K562 (cell line): ENCODE results near the gene TRPM8. TPM values are rescaled to one million over a fixed set of nuclear protein-coding genes. Genes with fewer than 3 reads are reported as not detected.
A peak's percentile ranks its signal among the peaks of the same experiment; 100 is the strongest.

Experiments
- ATAC-seq: fragments of 200-7000 bp; cut with Tn5 transposase; 3 replicates; pipeline ENCODE4 v1.9.1; 2020; ENCODE audit warnings: moderate library complexity
- BruUV-seq: library from RNA; stranded (reverse); fragments of 400-500 nt; replicated peaks from 2 replicates; lab custom pipeline; 2021; lab: Mats Ljungman, UMichigan
- CTCF ChIA-PET: fragments of 300-600 bp; formaldehyde crosslinking; extraction: SDS; loops from one replicate; lab custom pipeline; 2021; ENCODE audit warnings: low intra/inter-chr PET ratio; lab: Yijun Ruan, JAX
- POLR2A ChIA-PET: fragments of 300-600, 350-650 bp; sonication (Branson Sonifier 250); formaldehyde crosslinking; extraction: SDS; loops from one replicate; lab custom pipeline; 2021; ENCODE audit warnings: antibody characterized with exemption, inconsistent platforms; lab: Yijun Ruan, JAX
- DNase-seq, 4 experiments: peaks; one replicate each; pipeline versions ENCODE4 v3.0.0 to v3.0.0-alpha.2; 2011 to 2018; ENCODE audit warnings: low spot score in 3 of 4, mixed read lengths in 3 of 4; ENCODE audit errors: extremely low read depth in 1 of 4
- FAIRE-seq: peaks from 2 replicates; lab custom pipeline; 2011; peaks lifted over from hg19 to GRCh38; lab: Jason Lieb, UNC
- H2AFZ ChIP-seq: 2 replicates; pipeline ENCODE4 v1.6.0; 2011; ENCODE audit warnings: low read depth, low read length, control low read depth, inconsistent platforms
- H3K27ac ChIP-seq: fragments of 200-600 bp; 3 replicates; pipeline ENCODE4 v1.8.0; 2011; ENCODE audit warnings: low read depth, mild to moderate bottlenecking, control low read depth, inconsistent platforms, low read length, moderate library complexity, mixed read lengths; ENCODE audit errors: extremely low read depth
- H3K27me3 ChIP-seq, 2 experiments: fragments of 300-600 bp in 1 of 2; 2 replicates in 1 of 2; 3 replicates in 1 of 2; pipeline versions ENCODE4 v1.6.0 to v1.8.0; 2011; ENCODE audit warnings: inconsistent platforms in 2 of 2, low read length in 2 of 2, mild to moderate bottlenecking in 1 of 2, mixed read lengths in 1 of 2, moderate library complexity in 1 of 2; ENCODE audit not compliant: control insufficient read depth in 2 of 2, insufficient read depth in 2 of 2
- H3K36me3 ChIP-seq: fragments of 300-600 bp; 3 replicates; pipeline ENCODE4 v1.8.0; 2011; ENCODE audit warnings: mild to moderate bottlenecking, low read length, inconsistent platforms; ENCODE audit not compliant: control insufficient read depth, insufficient read depth
- H3K4me1 ChIP-seq, 2 experiments: fragments of 200-600 bp in 1 of 2; replicated peaks in 1 of 2; 2 replicates in 1 of 2; 3 replicates in 1 of 2; pipeline versions ENCODE4 v1.5.1 to v1.8.0; 2011; ENCODE audit warnings: inconsistent platforms in 2 of 2, low read length in 2 of 2, mild to moderate bottlenecking in 1 of 2, mixed read lengths in 1 of 2, moderate library complexity in 1 of 2; ENCODE audit not compliant: control insufficient read depth in 2 of 2, insufficient read depth in 2 of 2
- H3K4me2 ChIP-seq: 2 replicates; pipeline ENCODE4 v1.6.1; 2011; ENCODE audit warnings: low read length, control low read depth, inconsistent platforms, mixed read lengths; ENCODE audit not compliant: insufficient read depth
- H3K4me3 ChIP-seq: fragments of 200-600 bp; sonication (generic), shearing (Covaris generic); 2 replicates; pipeline ENCODE4 v1.5.1; 2016; ENCODE audit warnings: control low read depth, inconsistent platforms
- H3K79me2 ChIP-seq: fragments of 200-600 bp; 3 replicates; pipeline ENCODE4 v1.8.0; 2011; ENCODE audit warnings: low read length, inconsistent platforms; ENCODE audit not compliant: control insufficient read depth, insufficient read depth
- H3K9ac ChIP-seq, 2 experiments: 2 replicates each; pipeline versions ENCODE4 v1.6.0 to v1.6.1; 2011; ENCODE audit warnings: low read depth in 2 of 2, low read length in 2 of 2, control low read depth in 1 of 2, inconsistent platforms in 1 of 2, mild to moderate bottlenecking in 1 of 2, mixed read lengths in 1 of 2; ENCODE audit not compliant: insufficient read depth in 1 of 2
- H3K9me1 ChIP-seq: one replicate; pipeline ENCODE4 v1.6.0; 2011; ENCODE audit warnings: inconsistent platforms, mild to moderate bottlenecking, low read length, moderate library complexity; ENCODE audit not compliant: control insufficient read depth, insufficient read depth
- H3K9me3 ChIP-seq: replicated peaks from 2 replicates; pipeline ENCODE4 v1.5.1; 2011; ENCODE audit warnings: low read depth, low read length, inconsistent platforms; ENCODE audit not compliant: control insufficient read depth, insufficient read depth
- H4K20me1 ChIP-seq: replicated peaks from 2 replicates; pipeline ENCODE4 v1.6.1; 2011; ENCODE audit warnings: low read length, inconsistent platforms, mixed read lengths; ENCODE audit not compliant: control insufficient read depth, insufficient read depth
- IRF9 ChIP-seq: fragments of 450-650 bp; IDR thresholded peaks from 2 replicates; pipeline ENCODE4 v1.6.1; 2016; ENCODE audit warnings: missing biosample characterization, missing genetic modification characterization
- RAD21 ChIP-seq, 2 experiments: fragments of 250-450 bp in 1 of 2; fragments of 450-650 bp in 1 of 2; sonication (Bioruptor Pico) in 1 of 2; formaldehyde crosslinking in 1 of 2; IDR thresholded peaks in 1 of 2; conservative IDR thresholded peaks in 1 of 2; 2 replicates each; pipeline versions ENCODE4 v1.4.0 to v1.8.0; 2020 to 2022; ENCODE audit warnings: mild to moderate bottlenecking in 2 of 2, moderate library complexity in 1 of 2
- TEAD1 ChIP-seq, 2 experiments: fragments of 450-650 bp in 1 of 2; sonication (generic) in 1 of 2; formaldehyde crosslinking; IDR thresholded peaks; 2 replicates each; pipeline versions ENCODE4 v1.4.0 to v1.8.0; 2020 to 2022; ENCODE audit warnings: mild to moderate bottlenecking in 2 of 2, missing genetic modification reagents in 1 of 2
- ZKSCAN1 ChIP-seq: fragments of 150-350 bp; IDR thresholded peaks from 2 replicates; pipeline ENCODE4 v1.6.1; 2016; ENCODE audit warnings: low read depth, low read length
- WGBS: fragments of 100-300 bp; shearing (Covaris generic); methylation state at CpG from one replicate; pipeline ENCODE4 v1.1.6; 2016; ENCODE audit warnings: low coverage, mixed read lengths; ENCODE audit not compliant: insufficient coverage; ENCODE audit errors: missing lambda C conversion rate; 5-methylcytosine and 5-hydroxymethylcytosine counted together
- in situ Hi-C: fragments of 300-500 bp; cut with MboI; formaldehyde crosslinking; loops from 4 replicates; pipeline ENCODE4 v1.15.0; 2018; ENCODE audit warnings: inconsistent platforms, mixed read lengths
- intact Hi-C: fragments of 100-400 bp; cut with micrococcal nuclease; formaldehyde crosslinking; loops from 2 replicates; pipeline ENCODE4 v1.14.2; 2022
- polyA plus RNA-seq, 8 experiments: library from polyadenylated mRNA; depleted of rRNA in 4 of 8; stranded (reverse) in 5 of 8; unstranded in 3 of 8; fragments of >200 nt; fragmentation: Nextera tagmentation in 2 of 8; fragmentation: Illumina TruSeq in 1 of 8; extraction: Ambion mirVana in 2 of 8; extraction: Trizol in 1 of 8; gene quantifications; 2 replicates each; pipeline versions ENCODE4 v1.2.1 to v1.2.3, GENCODE V29; 2011 to 2014; ENCODE audit warnings: inconsistent platforms in 1 of 8, missing spikeins in 1 of 8
- total RNA-seq, 7 experiments: library from RNA; depleted of rRNA in 6 of 7; stranded (reverse); fragments of >200 nt in 6 of 7; fragmentation: Illumina TruSeq in 2 of 7; extraction: Trizol in 2 of 7; gene quantifications; 2 replicates each; pipeline versions ENCODE4 v1.2.1 to v1.2.3, GENCODE V29; 2011 to 2021; ENCODE audit warnings: low replicate concordance in 1 of 7
- TF ChIP-seq, protein P1 (sequence below): sonication (generic); formaldehyde crosslinking; IDR thresholded peaks from 2 replicates; pipeline ENCODE4 v1.9.0; 2022; ENCODE audit warnings: mild to moderate bottlenecking, missing genetic modification reagents
- TF ChIP-seq, protein P2 (sequence below), 3 experiments: IDR thresholded peaks in 2 of 3; conservative IDR thresholded peaks in 1 of 3; 2 replicates each; pipeline ENCODE4 v1.5.1; 2011 to 2012; ENCODE audit warnings: low read length in 3 of 3, mild to moderate bottlenecking in 3 of 3, control low read depth in 2 of 3, improper control_type of control experiment in 1 of 3, inconsistent platforms in 1 of 3, low read depth in 1 of 3, mixed read lengths in 1 of 3, moderate library complexity in 1 of 3; ENCODE audit not compliant: insufficient read depth in 2 of 3
- TF ChIP-seq, protein P3 (sequence below): fragments of 250-450 bp; sonication (Bioruptor Pico); IDR thresholded peaks from 2 replicates; pipeline ENCODE4 v1.8.0; 2021; ENCODE audit warnings: borderline replicate concordance, mild to moderate bottlenecking, moderate library complexity; ENCODE audit not compliant: poor library complexity, severe bottlenecking

Gene TRPM8
- total and polyA plus RNA-seq, 9 of the 15 experiments (the other 6 are each of a cell fraction or from before 2014, with no cell fraction given), result not detected

DNA sequence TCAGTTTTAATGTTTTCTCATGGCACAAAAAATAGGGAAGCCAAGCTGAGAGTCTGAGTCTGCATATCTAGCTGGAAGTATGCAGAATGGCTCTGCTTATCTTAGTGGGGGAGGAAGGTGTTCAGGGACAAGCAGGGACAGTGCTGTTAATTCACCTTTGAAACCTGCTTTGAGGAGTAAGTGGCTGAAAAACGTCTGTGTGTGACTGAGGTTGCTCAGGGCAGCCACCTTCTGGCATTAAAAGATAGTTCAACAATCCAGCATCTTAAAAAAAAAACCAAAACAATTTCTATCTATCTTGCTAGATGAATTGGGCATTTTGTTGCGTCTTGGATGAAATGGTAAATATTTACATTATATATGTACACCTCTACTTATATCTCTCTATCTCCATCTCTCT lies 2.0 kb upstream of the TRPM8 start:
- no peak for TF ChIP-seq ZKSCAN1
- TF ChIP-seq, protein P1, sequence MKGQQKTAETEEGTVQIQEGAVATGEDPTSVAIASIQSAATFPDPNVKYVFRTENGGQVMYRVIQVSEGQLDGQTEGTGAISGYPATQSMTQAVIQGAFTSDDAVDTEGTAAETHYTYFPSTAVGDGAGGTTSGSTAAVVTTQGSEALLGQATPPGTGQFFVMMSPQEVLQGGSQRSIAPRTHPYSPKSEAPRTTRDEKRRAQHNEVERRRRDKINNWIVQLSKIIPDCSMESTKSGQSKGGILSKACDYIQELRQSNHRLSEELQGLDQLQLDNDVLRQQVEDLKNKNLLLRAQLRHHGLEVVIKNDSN (CRISPR knock-in tag), result no peak
- 0 out of 4 replicates have a peak, but pooled peaks of 1 of the 2 experiments have one; percentile 6 for TF ChIP-seq RAD21 (CRISPR knock-in tag; conservative IDR thresholded peaks at IDR 0.05 in 1 of 2, IDR thresholded peaks at IDR 0.05 in 1 of 2)
- TF ChIP-seq, protein P2, sequence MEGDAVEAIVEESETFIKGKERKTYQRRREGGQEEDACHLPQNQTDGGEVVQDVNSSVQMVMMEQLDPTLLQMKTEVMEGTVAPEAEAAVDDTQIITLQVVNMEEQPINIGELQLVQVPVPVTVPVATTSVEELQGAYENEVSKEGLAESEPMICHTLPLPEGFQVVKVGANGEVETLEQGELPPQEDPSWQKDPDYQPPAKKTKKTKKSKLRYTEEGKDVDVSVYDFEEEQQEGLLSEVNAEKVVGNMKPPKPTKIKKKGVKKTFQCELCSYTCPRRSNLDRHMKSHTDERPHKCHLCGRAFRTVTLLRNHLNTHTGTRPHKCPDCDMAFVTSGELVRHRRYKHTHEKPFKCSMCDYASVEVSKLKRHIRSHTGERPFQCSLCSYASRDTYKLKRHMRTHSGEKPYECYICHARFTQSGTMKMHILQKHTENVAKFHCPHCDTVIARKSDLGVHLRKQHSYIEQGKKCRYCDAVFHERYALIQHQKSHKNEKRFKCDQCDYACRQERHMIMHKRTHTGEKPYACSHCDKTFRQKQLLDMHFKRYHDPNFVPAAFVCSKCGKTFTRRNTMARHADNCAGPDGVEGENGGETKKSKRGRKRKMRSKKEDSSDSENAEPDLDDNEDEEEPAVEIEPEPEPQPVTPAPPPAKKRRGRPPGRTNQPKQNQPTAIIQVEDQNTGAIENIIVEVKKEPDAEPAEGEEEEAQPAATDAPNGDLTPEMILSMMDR (IDR thresholded peaks at IDR 0.05 in 2 of 3, conservative IDR thresholded peaks at IDR 0.05 in 1 of 3; ENCODE audit: insufficient read depth in 2 of 3, low read depth in 1 of 3, low read length in 3 of 3), result peak in 2 of 3 experiments; percentile 10 to 37; a peak in 3 of 6 replicates
- TF ChIP-seq TEAD1 (CRISPR knock-in tag; IDR thresholded peaks at IDR 0.05), result no peak
- TF ChIP-seq, protein P3, sequence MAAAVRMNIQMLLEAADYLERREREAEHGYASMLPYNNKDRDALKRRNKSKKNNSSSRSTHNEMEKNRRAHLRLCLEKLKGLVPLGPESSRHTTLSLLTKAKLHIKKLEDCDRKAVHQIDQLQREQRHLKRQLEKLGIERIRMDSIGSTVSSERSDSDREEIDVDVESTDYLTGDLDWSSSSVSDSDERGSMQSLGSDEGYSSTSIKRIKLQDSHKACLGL (CRISPR knock-in tag), result no peak
- TF ChIP-seq IRF9 (tag), result no peak
- peak in 2 of 4 experiments; percentile 3 to 8 for DNase-seq
- Histone ChIP-seq H3K9me3 (no peaks in the 10 kb centered on the region), H3K4me2 (no peak overlapping the region), H4K20me1 (no peaks in the 10 kb centered on the region), H3K4me1 (no peaks in the 10 kb centered on the region), H3K27me3 (peaks cover 0 to 4% of the 10 kb centered on the region in 2 experiments; a peak in 1 of 5 replicates), H3K9me1 (no peaks in the 10 kb centered on the region), H3K79me2 (no peaks in the 10 kb centered on the region), H3K36me3 (no peaks in the 10 kb centered on the region), H2AFZ (no peak overlapping the region), H3K4me3 (no peak overlapping the region), H3K27ac (no peak overlapping the region), H3K9ac (no peak overlapping the region)
- in situ Hi-C loops (no loop called here), intact Hi-C loops (loop anchor here (2.0 kb wide), 1 partner anchor 56 kb away; no protein-coding TSS in a partner anchor)
- ChIA-PET POLR2A (no interaction called here), CTCF (interaction anchor here (0.7 to 1.1 kb wide), 2 partner anchors 57 to 592 kb away, joined by 3 read pairs; no protein-coding TSS in a partner anchor)
- peak; percentile 42 for FAIRE-seq
- BruUV-seq, result no TSS peak
- WGBS, result 0% methylated on average over 2 of the region's 2 CpGs
- no peak for ATAC-seq
